GM12878 (cell line): ENCODE data around the gene FBN2. TPM values are rescaled to one million over a fixed set of nuclear protein-coding genes. Genes with fewer than 3 reads are reported as not detected.
"Not testable (repeated sequence)": the region's sequence is repeated elsewhere in the genome, so short reads cannot be mapped to it uniquely, and the experiment has no call there.

Experiments
- ATAC-seq: fragments of 200-7000 bp; cut with Tn5 transposase; 3 replicates; pipeline ENCODE4 v1.9.1; 2020; ENCODE audit warnings: mild to moderate bottlenecking, moderate library complexity
- BruUV-seq: library from RNA; stranded (reverse); fragments of 400-500 nt; replicated peaks from 2 replicates; lab custom pipeline; 2021; lab: Mats Ljungman, UMichigan
- CTCF ChIA-PET: fragments of 300-600 bp; sonication (Branson Sonifier 250); formaldehyde crosslinking; extraction: SDS; loops from one replicate; lab custom pipeline; 2021; ENCODE audit warnings: inconsistent platforms; lab: Yijun Ruan, JAX
- POLR2A ChIA-PET: fragments of 350-600 bp; formaldehyde crosslinking; extraction: SDS; loops from one replicate; lab custom pipeline; 2021; ENCODE audit warnings: inconsistent platforms; lab: Charles Lee
- RAD21 ChIA-PET: fragments of 300-600 bp; sonication (Branson Sonifier 250); formaldehyde crosslinking; loops from one replicate; lab custom pipeline; 2023; ENCODE audit warnings: antibody characterized with exemption; ENCODE audit not compliant: unreplicated experiment; lab: Charles Lee
- SMC1A ChIA-PET: fragments of 300-600 bp; sonication (Branson Sonifier 250); formaldehyde crosslinking; loops from one replicate; lab custom pipeline; 2023; ENCODE audit not compliant: unreplicated experiment, uncharacterized antibody; lab: Charles Lee
- DNase-seq: peaks from one replicate; pipeline ENCODE4 v3.0.0-alpha.2; 2011; ENCODE audit warnings: low read depth, low spot score
- FAIRE-seq: peaks from 3 replicates; lab custom pipeline; 2011; peaks lifted over from hg19 to GRCh38; lab: Jason Lieb, UNC
- H2AFZ ChIP-seq: 2 replicates; pipeline ENCODE4 v1.6.0; 2011; ENCODE audit warnings: low read depth, low read length, control low read depth; ENCODE audit not compliant: control insufficient read depth
- H3K27ac ChIP-seq: 2 replicates; pipeline ENCODE4 v1.5.1; 2011; ENCODE audit warnings: control low read depth; ENCODE audit not compliant: control insufficient read depth, insufficient read depth
- H3K27me3 ChIP-seq, 2 experiments: replicated peaks in 1 of 2; 2 replicates each; pipeline versions ENCODE4 v1.6.0 to v1.6.1; 2011; ENCODE audit warnings: low read length in 1 of 2; ENCODE audit not compliant: control insufficient read depth in 2 of 2, insufficient read depth in 2 of 2
- H3K36me3 ChIP-seq, 2 experiments: 2 replicates each; pipeline ENCODE4 v1.5.1; 2011; ENCODE audit warnings: low read length in 1 of 2; ENCODE audit not compliant: control insufficient read depth in 2 of 2, insufficient read depth in 2 of 2
- H3K4me1 ChIP-seq: 2 replicates; pipeline ENCODE4 v1.6.1; 2011; ENCODE audit warnings: mild to moderate bottlenecking, low read length, moderate library complexity, mixed read lengths; ENCODE audit not compliant: control insufficient read depth, insufficient read depth
- H3K4me2 ChIP-seq: 2 replicates; pipeline ENCODE4 v1.6.0; 2011; ENCODE audit warnings: control low read depth; ENCODE audit not compliant: control insufficient read depth, insufficient read depth
- H3K4me3 ChIP-seq: fragments of 200-600 bp; sonication (generic); 2 replicates; pipeline ENCODE4 v1.5.1; 2016
- H3K79me2 ChIP-seq: 2 replicates; pipeline ENCODE4 v1.6.0; 2011; ENCODE audit warnings: low read length; ENCODE audit not compliant: control insufficient read depth, insufficient read depth
- H3K9ac ChIP-seq: 2 replicates; pipeline ENCODE4 v1.8.0; 2011; ENCODE audit warnings: low read length, control low read depth, mixed read lengths; ENCODE audit not compliant: control insufficient read depth, insufficient read depth
- H3K9me3 ChIP-seq: replicated peaks from 3 replicates; pipeline ENCODE4 v1.5.1; 2011; ENCODE audit warnings: mild to moderate bottlenecking, low read length; ENCODE audit not compliant: control insufficient read depth, insufficient read depth
- H4K20me1 ChIP-seq: 2 replicates; pipeline ENCODE4 v1.6.0; 2011; ENCODE audit not compliant: control insufficient read depth, insufficient read depth
- KLF5 ChIP-seq: fragments of 450-650 bp; IDR thresholded peaks from 2 replicates; pipeline ENCODE4 v1.6.1; 2014; ENCODE audit warnings: mild to moderate bottlenecking; ENCODE audit not compliant: partially characterized antibody
- NFYA ChIP-seq: IDR thresholded peaks from 2 replicates; pipeline ENCODE4 v1.6.1; 2011; ENCODE audit warnings: low read depth, mild to moderate bottlenecking, low read length, improper control_type of control experiment, borderline replicate concordance
- NFYB ChIP-seq: IDR thresholded peaks from 2 replicates; pipeline ENCODE4 v1.6.1; 2011; ENCODE audit warnings: low read depth, mild to moderate bottlenecking, low read length, improper control_type of control experiment, moderate library complexity; ENCODE audit not compliant: insufficient read depth
- RCOR1 ChIP-seq: conservative IDR thresholded peaks from 2 replicates; pipeline ENCODE4 v1.6.1; 2012; ENCODE audit warnings: low read depth, low read length, improper control_type of control experiment
- SMARCA5 ChIP-seq: fragments of 450-650 bp; IDR thresholded peaks from 2 replicates; pipeline ENCODE4 v1.6.1; 2017; ENCODE audit warnings: mild to moderate bottlenecking
- WGBS: methylation state at CpG from one replicate; pipeline ENCODE4 v1.1.6; 2016; ENCODE audit warnings: low lambda C conversion rate; ENCODE audit not compliant: insufficient replicate concordance, insufficient coverage; ENCODE audit errors: missing lambda C conversion rate; 5-methylcytosine and 5-hydroxymethylcytosine counted together
- in situ Hi-C: fragments of 300-500 bp; cut with MboI; formaldehyde crosslinking; loops from 9 replicates; pipeline ENCODE4 v1.14.3; 2018; ENCODE audit warnings: mixed read lengths
- intact Hi-C: fragments of 100-400 bp; cut with micrococcal nuclease; formaldehyde crosslinking; loops from one replicate; pipeline ENCODE4 v1.14.2; 2022; ENCODE audit not compliant: unreplicated experiment
- polyA plus RNA-seq, 11 experiments: library from polyadenylated mRNA; depleted of rRNA in 4 of 11; unstranded in 6 of 11; stranded (reverse) in 5 of 11; fragments of >200 nt; fragmentation: Nextera tagmentation in 4 of 11; fragmentation: Illumina TruSeq in 1 of 11; extraction: Ambion mirVana in 4 of 11; extraction: Trizol in 1 of 11; gene quantifications; 1 replicate in 1 of 11; 2 replicates in 10 of 11; pipeline versions ENCODE4 v1.2.1 to v1.2.3, GENCODE V29; 2011 to 2016; ENCODE audit warnings: inconsistent platforms in 2 of 11, missing spikeins in 2 of 11, low read depth in 1 of 11
- total RNA-seq, 4 experiments: library from RNA; depleted of rRNA in 3 of 4; stranded (reverse); fragments of >200 nt in 3 of 4; fragmentation: Illumina TruSeq in 1 of 4; extraction: Trizol in 1 of 4; gene quantifications; 2 replicates each; pipeline versions ENCODE4 v1.2.1 to v1.2.3, GENCODE V29; 2013 to 2021
- TF ChIP-seq, protein P1 (sequence below): fragments of 450-650 bp; IDR thresholded peaks from 2 replicates; pipeline ENCODE4 v1.6.1; 2017; ENCODE audit warnings: antibody characterized with exemption, mild to moderate bottlenecking, moderate library complexity

The FBN2 gene
- total and polyA plus RNA-seq, 10 of the 15 experiments (the other 5 are each of a cell fraction or from before 2014, with no cell fraction given): 0.01 to 0.98 (median 0.10) TPM; not detected in 3

DNA sequence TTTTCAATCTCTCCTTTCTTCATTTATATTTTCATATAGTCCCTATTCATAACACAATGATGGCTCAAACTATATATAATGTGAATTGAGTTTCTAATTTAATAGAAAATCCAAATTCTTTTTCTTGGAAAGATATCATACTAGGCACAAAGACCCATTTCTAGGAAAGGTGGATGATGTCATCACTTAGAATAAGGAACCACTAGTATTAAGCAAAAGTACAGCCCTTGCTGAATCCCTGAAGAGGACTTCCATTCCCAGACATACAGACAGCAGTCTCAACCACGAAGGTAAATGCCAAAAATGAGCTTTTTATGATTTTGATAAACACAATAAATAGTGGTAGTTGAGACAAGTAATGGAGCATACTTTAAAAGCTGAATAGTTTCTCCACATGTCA is 210.0 kb downstream of the FBN2 start:
- no peak for DNase-seq
- no peak overlapping the region for H3K4me2 ChIP-seq
- H4K20me1 ChIP-seq: no peaks in the 10 kb centered on the region
- ChIA-PET RAD21 (no interaction called here), SMC1A (no interaction called here), CTCF (no interaction called here), POLR2A (no interaction called here)
- H3K79me2 ChIP-seq: no peaks in the 10 kb centered on the region
- ATAC-seq: no peak
- TF ChIP-seq NFYA (no peak), NFYB (no peak), SMARCA5 (no peak), RCOR1 (no peak), KLF5 (no peak)
- TF ChIP-seq, protein P1, sequence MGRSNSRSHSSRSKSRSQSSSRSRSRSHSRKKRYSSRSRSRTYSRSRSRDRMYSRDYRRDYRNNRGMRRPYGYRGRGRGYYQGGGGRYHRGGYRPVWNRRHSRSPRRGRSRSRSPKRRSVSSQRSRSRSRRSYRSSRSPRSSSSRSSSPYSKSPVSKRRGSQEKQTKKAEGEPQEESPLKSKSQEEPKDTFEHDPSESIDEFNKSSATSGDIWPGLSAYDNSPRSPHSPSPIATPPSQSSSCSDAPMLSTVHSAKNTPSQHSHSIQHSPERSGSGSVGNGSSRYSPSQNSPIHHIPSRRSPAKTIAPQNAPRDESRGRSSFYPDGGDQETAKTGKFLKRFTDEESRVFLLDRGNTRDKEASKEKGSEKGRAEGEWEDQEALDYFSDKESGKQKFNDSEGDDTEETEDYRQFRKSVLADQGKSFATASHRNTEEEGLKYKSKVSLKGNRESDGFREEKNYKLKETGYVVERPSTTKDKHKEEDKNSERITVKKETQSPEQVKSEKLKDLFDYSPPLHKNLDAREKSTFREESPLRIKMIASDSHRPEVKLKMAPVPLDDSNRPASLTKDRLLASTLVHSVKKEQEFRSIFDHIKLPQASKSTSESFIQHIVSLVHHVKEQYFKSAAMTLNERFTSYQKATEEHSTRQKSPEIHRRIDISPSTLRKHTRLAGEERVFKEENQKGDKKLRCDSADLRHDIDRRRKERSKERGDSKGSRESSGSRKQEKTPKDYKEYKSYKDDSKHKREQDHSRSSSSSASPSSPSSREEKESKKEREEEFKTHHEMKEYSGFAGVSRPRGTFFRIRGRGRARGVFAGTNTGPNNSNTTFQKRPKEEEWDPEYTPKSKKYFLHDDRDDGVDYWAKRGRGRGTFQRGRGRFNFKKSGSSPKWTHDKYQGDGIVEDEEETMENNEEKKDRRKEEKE: no peak
- intact Hi-C loops: no loop called here
- H3K4me1 ChIP-seq: no peaks in the 10 kb centered on the region
- H3K27ac ChIP-seq: no peak overlapping the region
- H3K27me3 ChIP-seq: no peaks in the 10 kb centered on the region
- H2AFZ ChIP-seq: no peak overlapping the region
- H3K9me3 ChIP-seq: no peaks in the 10 kb centered on the region
- in situ Hi-C loops: no loop called here
- H3K36me3 ChIP-seq: no peaks in the 10 kb centered on the region
- H3K9ac ChIP-seq: no peak overlapping the region
- WGBS: 5% methylated on average over 1 of the region's 1 CpG
- no TSS peak for BruUV-seq
- FAIRE-seq: no peak
- H3K4me3 ChIP-seq: no peak overlapping the region

DNA sequence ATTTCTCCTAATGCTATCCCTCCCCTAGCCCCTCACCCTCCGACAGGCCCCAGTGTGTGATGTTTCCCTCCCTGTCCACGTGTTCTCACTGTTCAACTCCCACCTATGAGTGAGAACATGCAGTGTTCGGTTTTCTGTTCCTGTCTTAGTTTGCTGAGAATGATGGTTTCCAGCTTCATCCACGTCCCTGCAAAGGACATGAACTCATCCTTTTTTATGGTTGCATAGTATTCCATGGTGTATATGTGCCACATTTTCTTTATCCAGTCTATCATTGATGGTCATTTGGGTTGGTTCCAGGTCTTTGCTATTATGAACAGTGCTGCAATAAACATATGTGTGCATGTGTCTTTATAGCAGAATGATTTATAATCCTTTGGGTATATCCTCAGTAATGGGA is 216.6 kb downstream of the FBN2 start:
- H3K79me2 ChIP-seq, intact Hi-C loops, H3K36me3 ChIP-seq, in situ Hi-C loops, ATAC-seq, H3K4me1 ChIP-seq, POLR2A ChIA-PET, DNase-seq, H3K27ac ChIP-seq, BruUV-seq, RAD21 ChIA-PET, H4K20me1 ChIP-seq, CTCF ChIA-PET, H2AFZ ChIP-seq, H3K27me3 ChIP-seq, H3K4me3 ChIP-seq, H3K9ac ChIP-seq, H3K9me3 ChIP-seq, FAIRE-seq, H3K4me2 ChIP-seq, SMC1A ChIA-PET: not testable (repeated sequence)
- WGBS: 0% methylated on average over 4 of the region's 4 CpGs
